Liver (tissue), 10 donors: ENCODE results near the gene BCAR1. TPM values are rescaled to one million over a fixed set of nuclear protein-coding genes. Genes with fewer than 3 reads are reported as not detected.

ENCODE experiments used
- DNase-seq: peaks from one replicate; pipeline ENCODE4 v3.0.0-alpha.2; 2017; ENCODE audit warnings: low spot score
- H3K27ac ChIP-seq, 2 donors: one replicate each; pipeline ENCODE4 v1.7.0; 2013; ENCODE audit warnings: inconsistent platforms in 2 of 2, low read length in 2 of 2, control low read depth in 1 of 2, low read depth in 1 of 2, mild to moderate bottlenecking in 1 of 2
- H3K27me3 ChIP-seq, 4 donors: one replicate each; pipeline versions ENCODE4 v1.6.1 to v1.7.0; 2013; ENCODE audit warnings: low read length in 3 of 4, inconsistent platforms in 1 of 4, mild to moderate bottlenecking in 1 of 4, moderate library complexity in 1 of 4; ENCODE audit not compliant: control insufficient read depth in 4 of 4, insufficient read depth in 4 of 4
- H3K36me3 ChIP-seq, 4 donors: one replicate each; pipeline versions ENCODE4 v1.6.1 to v1.7.0; 2013; ENCODE audit warnings: low read length in 3 of 4, mild to moderate bottlenecking in 3 of 4, low read depth in 1 of 4, moderate library complexity in 1 of 4; ENCODE audit not compliant: control insufficient read depth in 4 of 4, insufficient read depth in 3 of 4
- H3K4me1 ChIP-seq, 4 donors: one replicate each; pipeline versions ENCODE4 v1.6.1 to v1.7.0; 2013; ENCODE audit warnings: low read length in 3 of 4, mild to moderate bottlenecking in 3 of 4, moderate library complexity in 1 of 4; ENCODE audit not compliant: control insufficient read depth in 4 of 4, insufficient read depth in 4 of 4
- H3K4me3 ChIP-seq, 3 donors: one replicate each; pipeline versions ENCODE4 v1.6.1 to v1.7.0; 2013; ENCODE audit warnings: low read length in 3 of 3, control low read depth in 1 of 3, low read depth in 1 of 3, mild to moderate bottlenecking in 1 of 3
- H3K9ac ChIP-seq, 2 donors: one replicate each; pipeline ENCODE4 v1.7.0; 2013; ENCODE audit warnings: low read length in 2 of 2, mild to moderate bottlenecking in 2 of 2, moderate library complexity in 2 of 2, control low read depth in 1 of 2, low read depth in 1 of 2
- H3K9me3 ChIP-seq, 4 donors: one replicate each; pipeline versions ENCODE4 v1.6.1 to v1.7.0; 2013; ENCODE audit warnings: low read length in 3 of 4; ENCODE audit not compliant: control insufficient read depth in 4 of 4
- CTCF ChIP-seq: fragments of 150-350 bp; IDR thresholded peaks from 2 replicates; pipeline ENCODE4 v1.5.1; 2017; ENCODE audit warnings: improper control_type of control experiment, low read depth, low read length; ENCODE audit not compliant: missing input control
- FOXA2 ChIP-seq: IDR thresholded peaks from 2 replicates; pipeline ENCODE4 v1.6.1; 2016; ENCODE audit warnings: antibody characterized with exemption
- GABPA ChIP-seq, 2 donors: IDR thresholded peaks in 1 of 2; conservative IDR thresholded peaks in 1 of 2; 2 replicates each; pipeline ENCODE4 v1.6.1; 2016; ENCODE audit warnings: antibody characterized with exemption in 2 of 2, mild to moderate bottlenecking in 1 of 2, moderate library complexity in 1 of 2
- HNF4G ChIP-seq: IDR thresholded peaks from 2 replicates; pipeline ENCODE4 v1.6.1; 2016; ENCODE audit warnings: antibody characterized with exemption
- JUND ChIP-seq, 2 donors: IDR thresholded peaks; 2 replicates each; pipeline ENCODE4 v1.6.1; 2016; ENCODE audit warnings: antibody characterized with exemption in 2 of 2
- RAD21 ChIP-seq, 2 donors: IDR thresholded peaks; 2 replicates each; pipeline ENCODE4 v1.6.1; 2016; ENCODE audit warnings: antibody characterized with exemption in 2 of 2, mild to moderate bottlenecking in 2 of 2
- REST ChIP-seq: IDR thresholded peaks from 2 replicates; pipeline ENCODE4 v1.6.1; 2016; ENCODE audit warnings: antibody characterized with exemption, mild to moderate bottlenecking
- RXRA ChIP-seq, 2 donors: IDR thresholded peaks; 2 replicates each; pipeline ENCODE4 v1.6.1; 2017 to 2018; ENCODE audit warnings: antibody characterized with exemption in 2 of 2, mild to moderate bottlenecking in 1 of 2
- WGBS: extraction: QIAGEN DNeasy Blood & Tissue Kit; methylation state at CpG from one replicate; pipeline ENCODE4 v1.1.7; 2013; 5-methylcytosine and 5-hydroxymethylcytosine counted together
- polyA plus RNA-seq, 2 donors: library from polyadenylated mRNA; stranded (reverse) in 1 of 2; unstranded in 1 of 2; fragments of 200-250 nt in 1 of 2; fragments of >200 nt in 1 of 2; fragmentation: Nextera tagmentation in 1 of 2; extraction: Ambion mirVana in 1 of 2; gene quantifications; one replicate each; pipeline versions ENCODE4 v1.2.1 to v1.2.3, GENCODE V29; 2013 to 2015
- small RNA-seq: library from RNA; depleted of rRNA; stranded (forward); fragments of <200 nt; gene quantifications from one replicate; pipeline ENCODE3, GENCODE V24; 2014
- total RNA-seq, 2 donors: library from RNA; depleted of rRNA; stranded (reverse); fragments of >200 nt; gene quantifications; one replicate each; pipeline ENCODE4 v1.2.3, GENCODE V29; 2014
- donor health status: healthy.
- donor health status: healthy.
- donor health status: healthy.
- donor health status: healthy.
- donor health status: healthy.

The BCAR1 gene
- total and polyA plus RNA-seq, 4 donors, result 10.1 to 32.2 (median 20.2) TPM

- H3K9me3 ChIP-seq, result peaks cover 6 to 16% (median 16%) of the 10 kb centered on the region in 4 donors
- no peak for DNase-seq
- H3K4me3 ChIP-seq, result no peak overlapping the region
- no peak overlapping the region for H3K9ac ChIP-seq
- TF ChIP-seq RAD21 (IDR thresholded peaks at IDR 0.05), result no peak
- TF ChIP-seq JUND (IDR thresholded peaks at IDR 0.05), result no peak
- TF ChIP-seq RXRA (IDR thresholded peaks at IDR 0.05), result no peak
- TF ChIP-seq FOXA2, result no peak
- TF ChIP-seq HNF4G, result no peak
- TF ChIP-seq REST, result no peak
- TF ChIP-seq CTCF, result no peak
- TF ChIP-seq GABPA (IDR thresholded peaks at IDR 0.05 in 1 of 2, conservative IDR thresholded peaks at IDR 0.05 in 1 of 2), result no peak
- H3K4me1 ChIP-seq, result no peaks in the 10 kb centered on the region
- no peaks in the 10 kb centered on the region for H3K27me3 ChIP-seq
- WGBS, result 95% methylated on average over 6 of the region's 6 CpGs
- H3K36me3 ChIP-seq, result no peaks in the 10 kb centered on the region
- no peak overlapping the region for H3K27ac ChIP-seq
These were observed 72.2 kb downstream of the BCAR1 start for GRCh38 chr16:75179208-75179607.

Small RNA genes within 50 kb of the gene (small RNA-seq; reads per million reads assigned to genes)
- gene RNU6-758P, result not detected

Other genes with a start within 250 kb of the BCAR1 start
- gene LDHD, start 134.8 kb downstream of the BCAR1 start, total RNA-seq, result 10 to 100 TPM; 27.7 to 84.1 TPM
- 10 to 100 TPM; 69.6 to 83.1 TPM for gene LDHD, start 134.8 kb downstream of the BCAR1 start, polyA plus RNA-seq
- 1 to 10 TPM; 8.1 to 8.5 TPM for gene ZFP1, start 103.1 kb downstream of the BCAR1 start, total RNA-seq
- gene ZFP1, start 103.1 kb downstream of the BCAR1 start, polyA plus RNA-seq, result 1 to 10 TPM; 3.8 to 4.0 TPM
- gene CTRB2, start 44.5 kb downstream of the BCAR1 start, total RNA-seq, result under 1 TPM in 1 of 2 donors, not detected in 1; 0.33 TPM
- under 1 TPM in 1 of 2 donors, not detected in 1; 0.09 TPM for gene CTRB2, start 44.5 kb downstream of the BCAR1 start, polyA plus RNA-seq
- gene CTRB1, start 32.6 kb downstream of the BCAR1 start, total RNA-seq, result not detected
- not detected for gene CTRB1, start 32.6 kb downstream of the BCAR1 start, polyA plus RNA-seq
- 10 to 100 TPM; 20.5 to 34.4 TPM for gene CFDP1, start 181.9 kb upstream of the BCAR1 start, total RNA-seq
- gene CFDP1, start 181.9 kb upstream of the BCAR1 start, polyA plus RNA-seq, result 10 to 100 TPM; 33.4 to 49.2 TPM
- 10 to 100 TPM; 19.2 to 25.4 TPM for gene TMEM170A, start 213.1 kb upstream of the BCAR1 start, total RNA-seq
- gene TMEM170A, start 213.1 kb upstream of the BCAR1 start, polyA plus RNA-seq, result 10 to 100 TPM in 1 of 2 donors, 1 to 10 TPM in 1; 5.8 to 13.3 TPM
- under 1 TPM; under 0.01 to 0.17 TPM for gene CHST6, start 243.8 kb upstream of the BCAR1 start, total RNA-seq
- not detected for gene CHST6, start 243.8 kb upstream of the BCAR1 start, polyA plus RNA-seq